ENCODE measurements around the gene IARS2. TPM values are rescaled to one million over a fixed set of nuclear protein-coding genes. Genes with fewer than 3 reads are reported as not detected.
"Not testable (repeated sequence)": the region's sequence is repeated elsewhere in the genome, so short reads cannot be mapped to it uniquely, and the experiment has no call there.

The IARS2 gene
- total RNA-seq, 1 experiment from 2014 or later, result 106 TPM

- H3K9ac ChIP-seq (ENCODE audit: low read length); H3K27ac ChIP-seq (ENCODE audit: low read depth, low read length); H3K9me3 ChIP-seq (ENCODE audit: control insufficient read depth in 1 of 2, insufficient read depth in 1 of 2, low read depth in 1 of 2, low read length in 2 of 2); BruUV-seq (replicated peaks); H4K20me1 ChIP-seq (ENCODE audit: insufficient read depth); H2AFZ ChIP-seq (ENCODE audit: low read depth, low read length, poor library complexity, severe bottlenecking); H3K4me1 ChIP-seq (ENCODE audit: control insufficient read depth in 1 of 2, insufficient read depth in 2 of 2, low read length in 2 of 2); H3K27me3 ChIP-seq (ENCODE audit: insufficient read depth, low read length); H3K79me2 ChIP-seq (ENCODE audit: insufficient read depth, low read length); H3K4me3 ChIP-seq (replicated peaks in 1 of 2; ENCODE audit: low read depth in 1 of 2, low read length in 2 of 2); H3K9me2 ChIP-seq (ENCODE audit: insufficient read depth); intact Hi-C loops (cut with micrococcal nuclease); H3K4me2 ChIP-seq (ENCODE audit: low read length); POLR2A ChIA-PET; RAD21 ChIA-PET (ENCODE audit: low non-redundant PET in 1 of 2, low total read pairs in 2 of 2, uncharacterized antibody in 2 of 2, unreplicated experiment in 2 of 2); ATAC-seq; DNase-seq (ENCODE audit: low read depth, low spot score): not testable (repeated sequence)
- CTCF ChIA-PET, result interaction anchor here (0.9 to 3.1 kb wide), 6 partner anchors 8 to 621 kb away, joined by 3 to 15 read pairs (median 6); partner anchors contain the start of gene BPNT1
- H3K36me3 ChIP-seq (ENCODE audit: control insufficient read depth in 1 of 2, insufficient read depth in 2 of 2, low read length in 2 of 2), result peaks cover 33 to 48% of the 10 kb centered on the region in 2 experiments
Observed at GRCh38 chr1:220112600-220112999, 18.7 kb downstream of the IARS2 start.

GRCh38 chr1:220113136-220113695, 19.3 kb downstream of the IARS2 start:
- RAD21 ChIA-PET (ENCODE audit: low non-redundant PET in 1 of 2, low total read pairs in 2 of 2, uncharacterized antibody in 2 of 2, unreplicated experiment in 2 of 2), result no interaction called here
- Histone ChIP-seq H3K9me2 (ENCODE audit: insufficient read depth) (no peaks in the 10 kb centered on the region), H3K27me3 (ENCODE audit: insufficient read depth, low read length) (no peaks in the 10 kb centered on the region), H3K9me3 (ENCODE audit: control insufficient read depth in 1 of 2, insufficient read depth in 1 of 2, low read depth in 1 of 2, low read length in 2 of 2) (no peaks in the 10 kb centered on the region), H3K4me2 (ENCODE audit: low read length) (no peak overlapping the region), H3K4me3 (replicated peaks in 1 of 2; ENCODE audit: low read depth in 1 of 2, low read length in 2 of 2) (no peak overlapping the region), H3K79me2 (ENCODE audit: insufficient read depth, low read length) (no peaks in the 10 kb centered on the region), H3K9ac (ENCODE audit: low read length) (no peak overlapping the region), H3K4me1 (ENCODE audit: control insufficient read depth in 1 of 2, insufficient read depth in 2 of 2, low read length in 2 of 2) (no peaks in the 10 kb centered on the region), H2AFZ (ENCODE audit: low read depth, low read length, poor library complexity, severe bottlenecking) (no peak overlapping the region), H3K27ac (ENCODE audit: low read depth, low read length) (no peak overlapping the region), H3K36me3 (ENCODE audit: control insufficient read depth in 1 of 2, insufficient read depth in 2 of 2, low read length in 2 of 2) (peaks cover 29 to 47% of the 10 kb centered on the region in 2 experiments), H4K20me1 (ENCODE audit: insufficient read depth) (no peaks in the 10 kb centered on the region)
- TF ChIP-seq RAD21 (IDR thresholded peaks at IDR 0.05; ENCODE audit: low read depth) (peak; percentile 22; the same call in 1 of the 2 replicates), EZH2phosphoT487 (IDR thresholded peaks at IDR 0.05; ENCODE audit: borderline replicate concordance) (no peak), REST (IDR thresholded peaks at IDR 0.05; ENCODE audit: low read depth) (no peak), EGR1 (IDR thresholded peaks at IDR 0.05; ENCODE audit: low read depth) (no peak), TCF7L2 (IDR thresholded peaks at IDR 0.05; ENCODE audit: borderline replicate concordance, extremely low read depth, insufficient read depth, insufficient read length) (no peak), CTCF (IDR thresholded peaks at IDR 0.05 in 2 of 3, conservative IDR thresholded peaks at IDR 0.05 in 1 of 3; ENCODE audit: borderline replicate concordance in 1 of 3, insufficient read depth in 1 of 3, low read depth in 2 of 3, low read length in 2 of 3) (peak; percentile 16 to 72 (median 67); a peak in 5 of 6 replicates), POLR2A (IDR thresholded peaks at IDR 0.05; ENCODE audit: borderline replicate concordance, extremely low read depth, insufficient read depth, insufficient read length) (no peak), POLR2AphosphoS5 (IDR thresholded peaks at IDR 0.05; ENCODE audit: low read depth, low read length) (no peak), ELF1 (IDR thresholded peaks at IDR 0.05; ENCODE audit: borderline replicate concordance, low read depth) (no peak), ZFX (IDR thresholded peaks at IDR 0.05) (no peak), YY1 (IDR thresholded peaks at IDR 0.05; ENCODE audit: extremely low read depth, insufficient replicate concordance, low read depth, low read length) (no peak)
- ATAC-seq (peak; percentile 67), DNase-seq (ENCODE audit: low read depth, low spot score) (no peak)
- POLR2A ChIA-PET, result no interaction called here
- CTCF ChIA-PET, result interaction anchor here (0.8 to 3.1 kb wide), 7 partner anchors 8 to 620 kb away, joined by 3 to 15 read pairs (median 5); partner anchors contain the start of gene BPNT1
- intact Hi-C loops (cut with micrococcal nuclease), result no loop called here
- BruUV-seq (replicated peaks), result no TSS peak
